GM21619 (cell line): ENCODE results near the gene SASH1.

Experiments
- ATAC-seq: cut with Tn5 transposase; IDR thresholded peaks from one replicate; pipeline ENCODE4 v1.9.1; 2021; ENCODE audit not compliant: unreplicated experiment

The SASH1 gene

DNA sequence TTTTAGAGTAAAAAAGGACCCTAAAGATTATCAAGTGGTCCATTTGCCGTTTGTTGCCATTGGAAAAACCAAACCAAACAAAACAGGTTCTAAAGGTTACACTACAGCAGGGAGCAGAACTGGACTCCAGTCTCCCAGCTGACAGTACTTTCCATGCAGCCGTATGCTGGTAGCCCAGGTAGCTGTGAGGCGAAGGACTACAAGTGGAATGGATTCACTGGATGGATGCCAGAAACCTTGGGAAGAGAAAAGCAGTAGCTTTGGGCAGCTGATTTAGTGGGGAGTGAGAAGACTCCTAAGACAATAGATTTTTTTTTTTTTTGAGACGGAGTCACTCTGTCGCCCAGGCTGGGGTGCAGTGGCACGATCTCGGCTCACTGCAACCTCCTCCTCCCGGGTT, 88.3 kb downstream of the SASH1 start:
- no peak for ATAC-seq

DNA sequence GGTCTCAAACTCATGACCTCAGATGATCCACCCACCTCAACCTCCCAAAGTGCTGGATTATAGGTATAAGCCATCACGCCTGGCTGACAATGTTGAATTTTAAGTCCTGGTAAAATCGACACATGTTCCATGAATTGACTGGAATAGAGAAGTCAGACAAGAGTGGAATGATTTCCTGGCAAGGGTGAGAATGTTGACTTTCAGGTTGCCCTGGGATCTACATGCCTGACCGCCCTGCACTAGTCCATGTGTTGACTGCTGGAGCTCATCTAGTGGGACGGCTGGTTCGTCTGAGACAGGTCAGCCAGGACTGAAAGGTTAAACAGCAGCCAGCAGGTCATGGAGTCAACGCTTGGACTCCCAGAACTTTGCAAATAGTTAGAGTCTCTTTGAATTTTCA, 88.8 kb downstream of the SASH1 start:
- ATAC-seq = no peak

DNA sequence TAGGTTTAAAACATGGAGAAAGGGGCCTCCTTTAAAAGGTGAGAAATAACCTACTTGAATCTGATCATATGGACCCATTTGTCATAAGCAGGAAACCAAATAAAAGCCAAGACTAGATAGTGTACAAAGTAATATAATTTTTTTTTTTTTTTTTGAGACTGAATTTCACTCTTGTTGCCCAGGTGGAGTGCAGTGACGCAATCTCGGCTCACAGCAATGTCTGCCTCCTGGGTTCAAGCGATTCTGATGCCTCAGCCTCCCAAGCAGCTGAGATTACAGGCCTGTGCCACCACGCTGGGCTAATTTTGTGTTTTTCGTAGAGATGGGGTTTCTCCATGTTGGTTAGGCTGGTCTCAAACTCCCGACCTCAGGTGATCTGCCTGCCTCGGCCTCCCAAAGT, 89.2 kb downstream of the SASH1 start:
- no peak for ATAC-seq

DNA sequence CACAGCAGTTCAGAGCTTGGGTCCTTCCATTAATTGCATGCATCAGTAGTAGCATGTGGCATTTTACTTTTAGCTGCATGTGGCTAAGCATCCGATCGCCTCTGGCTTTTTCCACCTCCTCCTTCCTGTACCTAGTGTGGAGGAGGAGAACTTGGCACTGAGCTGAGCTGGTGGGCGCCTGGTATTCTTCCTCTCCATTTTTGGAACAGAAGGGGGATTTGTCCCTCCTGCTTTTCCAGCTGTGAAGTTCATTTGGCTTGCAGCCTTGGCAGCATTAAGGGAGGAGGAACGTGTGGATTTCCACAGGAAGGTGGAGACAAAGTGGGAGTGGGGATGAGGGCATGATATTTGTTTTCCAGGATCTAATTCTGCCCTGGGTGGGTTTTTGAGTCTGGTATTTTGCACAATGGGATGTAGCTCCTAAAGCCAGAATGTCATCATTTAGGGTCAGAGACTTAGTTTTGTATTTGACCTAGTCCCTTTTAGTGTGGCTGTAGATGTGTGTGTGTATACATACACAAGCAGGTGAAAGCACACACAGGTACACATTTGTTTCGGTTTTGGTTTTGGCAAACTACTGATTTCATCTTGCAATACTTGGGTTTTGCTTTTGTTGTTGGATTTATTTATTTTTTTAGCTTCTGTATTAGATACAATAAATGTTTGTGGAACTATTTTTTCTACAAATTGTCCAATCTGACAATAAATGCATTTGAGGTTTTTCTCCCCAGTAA, 90.0 kb downstream of the SASH1 start:
- no peak for ATAC-seq

DNA sequence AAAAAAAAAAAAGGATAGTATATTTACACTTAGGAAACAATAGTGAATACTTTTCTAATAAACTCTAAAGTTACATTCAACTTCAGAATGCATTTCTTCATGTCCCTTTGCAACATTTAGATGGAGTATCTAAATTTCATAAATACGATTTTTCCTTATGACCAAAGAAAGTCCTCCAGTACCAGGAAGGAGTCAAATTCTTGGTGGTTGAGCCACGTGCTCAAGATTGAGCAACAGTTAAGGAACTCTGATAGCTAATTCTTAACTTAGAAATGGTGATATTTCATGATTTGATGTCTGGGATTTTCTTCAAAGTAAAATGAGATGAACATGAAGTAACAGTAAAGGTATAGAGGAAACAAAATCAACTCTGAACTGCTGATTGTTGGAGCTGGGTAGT, 92.7 kb downstream of the SASH1 start:
- ATAC-seq = no peak

DNA sequence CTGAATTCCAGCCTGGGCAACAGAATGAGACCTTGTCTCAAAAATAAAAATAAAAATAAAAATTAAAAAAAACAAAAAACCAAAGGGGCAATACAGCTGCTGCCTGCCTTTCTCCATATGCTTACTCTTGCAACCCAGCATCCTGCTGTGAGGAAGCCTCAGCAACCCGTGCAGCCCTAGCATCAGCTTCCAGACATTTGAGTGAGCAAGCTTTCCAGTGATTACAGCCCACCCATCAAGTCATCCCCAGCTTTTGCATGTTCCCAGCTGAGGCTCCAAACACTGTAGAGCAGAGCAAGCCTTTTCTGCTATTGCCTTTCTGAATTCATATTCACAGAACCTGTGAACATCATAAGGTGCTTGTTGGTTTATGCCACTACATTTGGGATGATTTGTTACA, 93.8 kb downstream of the SASH1 start:
- no peak for ATAC-seq

DNA sequence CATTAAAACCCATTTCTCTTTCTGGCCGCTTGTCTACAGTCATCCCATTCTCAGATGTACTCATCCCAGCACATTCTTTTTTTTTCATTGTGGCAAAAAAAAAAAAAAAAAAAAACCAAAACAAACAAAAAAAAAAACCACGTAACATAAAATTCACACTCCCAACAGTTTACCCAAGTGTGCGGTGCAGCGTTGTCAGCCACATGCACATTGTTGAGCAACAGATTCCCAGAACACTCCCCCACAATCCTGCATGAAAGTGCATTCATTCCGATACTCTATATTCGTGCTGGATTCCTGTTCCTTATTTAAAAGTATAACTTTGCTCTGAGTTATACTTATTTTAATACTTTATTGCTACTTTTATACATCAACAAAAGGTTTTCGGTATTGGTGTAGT, 96.0 kb downstream of the SASH1 start:
- ATAC-seq = no peak

DNA sequence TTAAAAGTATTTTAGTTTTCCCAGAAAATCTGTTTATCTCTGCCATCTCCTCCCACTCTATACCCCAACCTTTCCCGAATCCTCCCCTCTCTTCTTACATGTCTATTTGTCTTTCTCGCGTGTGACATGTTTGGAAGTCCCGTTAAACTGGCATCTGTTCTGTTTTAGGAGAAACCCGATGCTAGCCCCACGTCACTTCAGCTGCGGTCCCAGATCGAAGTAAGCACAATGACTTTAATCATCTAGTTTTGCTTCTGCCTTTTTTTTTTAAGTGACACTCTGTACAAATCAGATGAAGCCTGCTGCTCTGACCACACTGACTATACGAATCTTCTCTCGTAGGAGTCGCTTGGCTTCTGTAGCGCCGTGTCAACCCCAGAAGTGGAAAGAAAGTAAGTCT, 97.4 kb downstream of the SASH1 start:
- ATAC-seq = no peak

DNA sequence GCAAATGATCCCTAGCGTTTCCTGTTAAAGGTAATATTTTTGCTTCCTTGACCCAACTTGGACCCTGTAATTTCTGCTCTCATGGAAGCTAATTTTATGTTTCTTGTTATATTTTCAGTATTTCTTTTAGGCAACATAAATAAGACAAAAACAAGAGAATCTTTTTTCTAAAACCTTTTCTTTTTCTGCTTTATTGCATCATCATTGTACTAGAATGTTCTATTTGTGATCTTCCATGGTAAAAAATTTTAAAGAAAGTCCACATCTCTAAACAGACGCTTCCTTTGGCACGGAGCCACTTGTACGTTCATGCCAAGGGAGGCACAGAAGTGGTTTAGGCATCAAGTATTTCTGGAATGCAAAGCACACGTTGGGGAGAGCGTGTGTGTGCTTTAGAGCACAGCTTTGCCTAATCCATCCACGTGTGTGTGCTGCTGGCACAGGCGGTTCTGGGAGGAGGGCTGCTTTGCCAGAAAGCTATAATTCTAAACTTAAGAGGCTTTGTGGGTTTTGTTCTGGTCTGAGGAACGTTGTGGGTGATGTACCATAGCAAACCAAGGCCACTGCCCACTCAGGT, 98.3 kb downstream of the SASH1 start:
- no peak for ATAC-seq

DNA sequence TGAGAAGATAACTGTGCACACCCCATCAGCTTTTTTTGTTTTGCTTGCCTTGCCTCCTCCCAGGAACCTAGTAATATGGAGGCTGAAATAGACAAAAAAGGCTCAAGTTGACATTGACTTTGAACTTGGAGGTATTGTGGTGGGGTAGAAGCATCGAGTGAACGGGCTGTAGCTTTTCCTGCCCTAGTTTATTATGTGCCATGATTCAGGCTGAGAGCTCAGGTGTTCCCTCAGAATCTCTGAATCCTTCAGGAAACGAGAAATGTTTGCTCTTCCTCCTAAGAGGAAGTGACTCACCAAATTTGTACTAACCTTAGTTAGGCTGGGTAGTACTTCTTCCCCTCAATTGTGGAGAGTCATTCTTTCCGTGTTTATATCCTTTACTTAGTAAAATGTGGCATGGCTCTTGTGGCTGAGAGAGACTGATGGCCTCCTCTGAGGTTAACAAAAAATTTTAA, 98.8 kb downstream of the SASH1 start:
- ATAC-seq = peak; percentile 61

DNA sequence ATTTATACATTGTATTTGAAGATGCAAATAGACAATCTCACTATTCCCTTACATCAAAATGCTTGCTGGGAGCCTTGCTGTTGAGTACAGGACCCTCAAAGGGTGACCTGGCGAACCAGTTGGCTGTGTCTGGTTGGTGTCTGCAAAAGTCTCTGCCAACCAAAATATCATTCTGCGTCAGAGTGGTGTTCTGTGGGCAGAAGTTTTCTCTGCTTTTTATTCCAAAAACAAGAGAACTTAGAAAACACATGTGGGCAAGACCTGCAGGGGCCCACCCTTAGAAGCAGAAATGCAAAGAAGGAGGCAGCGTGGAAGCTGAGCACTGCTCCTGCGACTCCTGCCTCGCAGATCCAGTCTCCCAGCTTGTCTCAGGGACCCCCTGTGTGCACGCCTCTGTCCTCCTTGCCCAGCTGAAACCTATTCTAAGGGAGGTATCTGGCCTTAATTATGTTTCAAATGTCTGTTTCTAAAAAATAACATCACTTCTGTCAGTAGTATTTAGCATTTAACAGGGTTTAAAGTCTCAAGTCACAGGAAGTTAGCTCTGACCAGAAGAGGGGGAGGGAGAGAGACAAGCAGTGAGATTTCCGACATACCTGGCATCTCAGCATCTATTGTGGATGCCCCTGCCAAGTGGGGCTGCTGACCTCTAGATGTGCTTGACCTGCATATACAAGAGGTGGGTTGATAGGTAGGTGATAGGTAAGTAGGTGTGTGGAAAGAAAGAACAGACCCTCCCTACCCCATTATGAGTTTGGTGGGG, 101.3 kb downstream of the SASH1 start:
- ATAC-seq = no peak

DNA sequence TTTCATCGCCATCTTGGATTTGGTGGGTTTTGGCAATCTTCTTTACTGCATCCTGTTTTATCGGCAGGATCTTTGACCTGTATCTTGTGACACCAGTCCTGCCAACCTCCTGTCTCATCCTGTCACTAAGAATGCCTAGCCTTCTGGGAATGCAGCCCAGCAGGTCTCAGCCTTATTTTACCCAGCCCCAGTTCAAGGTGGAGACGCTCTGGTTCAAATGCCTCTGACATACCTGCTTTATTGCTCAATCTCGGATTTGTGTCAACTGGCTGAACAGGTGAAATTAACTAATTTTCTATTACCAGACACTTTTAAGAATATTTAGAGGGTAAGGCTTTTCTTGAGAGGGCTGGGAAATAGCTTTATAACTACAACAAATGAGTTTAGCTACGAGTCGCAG, 102.5 kb downstream of the SASH1 start:
- no peak for ATAC-seq

DNA sequence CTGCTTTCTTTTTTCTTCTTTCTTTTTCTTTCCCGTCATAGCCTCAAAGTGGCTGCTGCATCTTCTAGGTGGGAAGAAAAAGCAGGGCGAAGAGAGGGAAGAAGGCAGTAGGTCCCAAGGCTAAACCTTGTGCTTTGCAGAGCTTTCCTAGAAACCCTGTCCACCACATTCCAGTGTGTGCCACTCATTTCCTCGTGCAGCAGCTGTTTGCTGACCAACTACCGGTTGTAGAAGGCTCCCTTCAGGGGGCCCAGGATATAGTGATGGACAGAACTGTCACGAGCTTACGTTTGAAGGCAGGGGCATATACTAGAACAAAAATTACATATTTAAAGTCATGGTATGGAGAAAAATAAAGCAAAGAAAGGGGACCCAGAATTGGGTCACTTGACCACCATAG, 103.0 kb downstream of the SASH1 start:
- ATAC-seq = no peak

DNA sequence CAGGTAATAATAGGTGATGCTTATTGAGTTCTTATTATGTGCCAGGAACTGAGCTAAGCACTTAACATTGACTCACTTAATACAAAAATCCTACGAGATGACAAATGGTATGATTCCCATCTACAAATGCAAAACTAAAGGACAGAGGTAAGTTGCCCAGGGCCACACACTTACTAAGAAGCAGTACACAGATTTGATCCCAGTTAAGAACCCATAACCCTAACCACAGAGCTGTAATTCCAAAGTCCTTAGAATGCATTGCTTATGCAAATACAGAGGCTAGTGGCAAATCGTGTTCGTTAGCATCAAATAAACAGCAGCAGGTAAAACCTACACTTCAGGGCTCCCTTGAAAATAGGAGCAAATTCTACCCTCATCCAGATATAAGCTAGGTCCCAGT, 104.0 kb downstream of the SASH1 start:
- no peak for ATAC-seq

DNA sequence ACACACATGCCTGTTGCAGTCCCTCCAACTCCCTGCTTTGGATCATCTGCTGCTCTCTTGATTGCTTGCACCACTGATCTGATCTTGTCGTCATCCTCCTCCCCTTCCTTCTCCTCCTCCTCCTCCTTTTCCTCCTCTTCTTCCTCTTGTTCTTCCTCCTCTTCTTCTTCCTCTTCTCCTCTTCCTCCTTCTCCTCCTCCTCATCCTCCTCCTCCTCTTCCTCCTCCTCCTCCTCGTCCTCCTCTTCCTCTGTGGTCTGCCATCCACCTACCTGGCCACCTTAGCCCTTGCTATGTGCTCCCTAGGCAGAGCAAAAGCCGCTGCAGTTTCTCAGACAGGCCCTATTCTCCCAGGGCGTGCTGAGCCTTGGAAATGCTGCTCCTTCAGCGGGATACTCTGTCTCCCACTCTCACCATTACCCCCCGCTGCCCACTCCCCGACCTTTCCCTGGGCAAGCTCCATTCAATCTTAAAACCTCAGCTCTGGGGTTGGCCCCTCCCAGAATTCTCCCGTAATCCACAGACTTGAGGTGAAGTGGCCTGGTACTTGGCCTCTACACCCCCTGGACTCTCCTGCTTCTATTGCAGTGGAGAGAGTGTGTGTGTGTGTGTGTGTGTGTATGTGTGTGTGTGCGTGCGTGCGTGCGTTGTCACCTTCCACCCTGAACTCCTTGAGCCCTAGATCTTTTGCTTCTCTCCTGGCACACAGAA, 105.0 kb downstream of the SASH1 start:
- no peak for ATAC-seq

DNA sequence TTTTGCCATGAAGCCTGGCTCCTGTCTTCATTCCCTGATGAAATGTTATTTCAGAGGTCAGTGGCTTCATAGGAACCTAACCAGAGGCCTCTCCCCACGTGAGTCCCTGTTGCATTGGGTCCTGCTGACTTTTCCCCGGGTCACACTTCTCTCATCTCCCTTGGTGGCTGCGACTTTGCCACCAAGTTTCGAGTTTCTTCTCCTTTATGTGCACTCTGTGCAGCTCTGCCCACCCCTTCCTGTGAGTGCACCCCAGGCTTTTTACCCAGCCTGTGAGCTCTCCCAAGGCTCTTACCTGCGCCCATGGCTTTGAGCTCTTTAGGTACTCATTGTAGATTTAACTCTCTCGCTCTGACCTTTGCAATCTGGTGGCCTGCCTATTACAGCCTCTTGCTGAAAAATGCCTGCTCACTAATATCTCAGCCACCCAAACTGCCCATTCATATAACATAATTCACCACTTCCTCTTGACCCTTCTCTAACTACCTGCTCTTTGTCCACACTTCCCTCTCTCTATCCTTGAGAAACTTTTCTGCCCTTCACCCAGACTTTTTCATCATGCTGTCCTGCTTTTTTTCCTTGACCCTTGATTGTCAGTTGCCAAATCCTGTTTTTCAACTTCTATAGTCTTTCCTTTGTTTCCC, 105.9 kb downstream of the SASH1 start:
- ATAC-seq = no peak

DNA sequence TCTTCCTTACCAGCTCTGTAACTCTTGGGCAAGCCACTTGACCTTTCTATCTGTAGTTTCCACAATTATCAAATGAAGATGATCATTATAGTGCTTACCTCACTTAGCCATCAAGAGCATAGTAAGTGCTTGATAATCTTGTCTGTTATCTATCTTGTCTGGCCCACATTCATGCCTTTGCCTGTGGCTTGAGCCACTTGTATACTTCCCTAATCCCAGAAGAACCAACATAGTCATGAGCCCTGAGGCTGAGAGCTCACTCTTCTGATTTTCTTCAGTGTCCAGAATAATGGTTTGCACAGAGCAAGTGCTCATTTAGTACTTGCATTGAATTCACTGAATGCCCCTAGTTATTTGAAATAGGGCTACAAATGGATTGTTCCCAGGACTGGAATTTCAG, 108.2 kb downstream of the SASH1 start:
- no peak for ATAC-seq

DNA sequence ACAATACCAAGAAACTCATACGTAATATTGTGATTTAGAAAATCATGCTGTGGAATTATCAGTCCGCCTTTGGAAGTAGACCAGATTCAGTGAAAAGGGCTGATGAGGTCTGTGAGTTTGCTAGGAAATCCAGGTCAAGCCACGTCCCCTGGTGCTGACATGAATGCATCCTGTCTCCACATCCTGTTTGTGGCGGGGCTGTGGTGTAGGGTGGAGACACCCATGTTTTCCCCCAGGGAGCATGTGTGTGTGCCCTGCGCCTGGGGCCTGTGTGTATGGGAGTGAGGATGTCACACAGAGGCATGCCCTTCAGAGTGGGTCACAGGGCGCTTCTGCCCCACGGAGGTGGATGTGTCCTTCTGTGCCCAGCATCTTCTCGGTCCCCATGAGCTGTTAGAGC, 109.1 kb downstream of the SASH1 start:
- peak; percentile 72 for ATAC-seq

DNA sequence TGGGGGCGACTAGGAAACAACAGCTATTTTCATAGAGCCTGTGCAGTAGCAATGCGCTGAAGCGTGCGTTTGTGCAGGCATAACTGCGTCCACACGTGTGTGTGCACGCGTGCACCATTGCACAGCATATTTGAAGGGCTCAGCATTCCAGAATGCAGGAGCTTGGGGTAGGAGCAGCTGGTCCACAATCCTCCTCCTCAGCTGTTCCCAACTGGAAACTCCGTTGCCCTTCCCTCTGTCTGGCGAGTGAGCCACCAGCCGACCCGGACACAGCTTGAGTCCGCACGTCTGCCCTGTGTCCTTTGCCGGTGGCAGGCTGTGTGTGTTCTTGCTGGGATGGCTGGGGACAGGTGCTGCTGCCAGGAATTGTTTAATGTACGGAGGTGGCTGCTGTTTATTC, 110.2 kb downstream of the SASH1 start:
- ATAC-seq = no peak

DNA sequence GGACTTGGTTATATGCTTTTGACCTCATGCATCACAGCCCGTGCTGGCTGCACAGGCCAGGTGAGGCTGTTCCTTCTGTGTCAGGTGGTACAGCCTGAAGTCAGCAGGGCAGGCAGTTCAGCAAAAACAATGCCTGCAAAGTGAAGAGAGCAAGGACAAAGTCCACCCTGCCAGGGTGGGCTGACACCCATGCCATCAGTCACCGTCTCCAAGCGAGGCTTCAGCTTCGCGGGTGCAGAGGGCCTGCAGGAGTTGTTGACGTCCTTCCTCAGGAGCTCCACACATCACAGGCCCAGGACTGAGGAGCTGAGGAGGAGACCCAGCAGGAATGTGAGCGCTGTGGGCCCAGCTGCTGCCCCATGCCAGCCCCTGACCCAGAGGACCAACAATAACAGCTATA, 111.3 kb downstream of the SASH1 start:
- ATAC-seq = no peak

DNA sequence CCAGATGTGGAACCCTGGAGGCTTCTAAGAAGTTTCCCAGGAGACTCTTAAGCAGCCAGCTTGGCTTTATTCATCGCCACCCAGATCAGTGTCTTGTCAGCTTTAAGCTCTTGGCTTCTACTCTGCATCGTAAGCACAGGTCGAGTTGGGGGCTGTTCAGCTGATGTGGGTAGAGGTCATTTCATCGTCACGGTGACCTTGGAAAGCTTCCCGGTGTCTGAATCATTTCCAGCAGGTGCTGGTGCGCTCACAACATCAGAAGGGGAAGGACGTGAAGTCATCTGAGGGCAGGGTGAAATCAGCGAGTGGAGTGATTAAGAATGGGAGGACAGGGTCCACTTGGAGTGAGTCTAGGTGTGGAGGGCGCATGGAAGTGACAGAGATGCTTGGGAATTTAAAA, 112.6 kb downstream of the SASH1 start:
- ATAC-seq = no peak
